ENCODE results near the gene COL7A1.

GRCh38 chr3:48558493-48559134 is 36.5 kb downstream of the COL7A1 start:
- TF ChIP-seq CTCF (IDR thresholded peaks at IDR 0.05) (no peak), POLR2A (IDR thresholded peaks at IDR 0.05) (no peak)
